GM19395 (cell line): ENCODE results near the gene DEK.
"Not testable (repeated sequence)": the region's sequence is repeated elsewhere in the genome, so short reads cannot be mapped to it uniquely, and the experiment has no call there.

ENCODE experiments used
- ATAC-seq: cut with Tn5 transposase; IDR thresholded peaks from one replicate; pipeline ENCODE4 v1.9.1; 2021; ENCODE audit warnings: mild to moderate bottlenecking, moderate library complexity; ENCODE audit not compliant: unreplicated experiment

Gene DEK

GRCh38 chr6:18207949-18208348 is 56.4 kb downstream of the DEK start:
- ATAC-seq: no peak

GRCh38 chr6:18207438-18207837 is 56.9 kb downstream of the DEK start:
- no peak for ATAC-seq

GRCh38 chr6:18206591-18206990 is 57.7 kb downstream of the DEK start:
- ATAC-seq: no peak

GRCh38 chr6:18204691-18205090 is 59.6 kb downstream of the DEK start:
- no peak for ATAC-seq

- no peak for ATAC-seq
These were observed 60.5 kb downstream of the DEK start for GRCh38 chr6:18203786-18204185.

- ATAC-seq: no peak
These were observed 72.3 kb downstream of the DEK start for GRCh38 chr6:18192026-18192425.

- ATAC-seq: no peak
These were observed 75.1 kb downstream of the DEK start for GRCh38 chr6:18189196-18189595.

GRCh38 chr6:18187701-18188100 is 76.6 kb downstream of the DEK start:
- no peak for ATAC-seq

GRCh38 chr6:18186540-18187250 is 77.6 kb downstream of the DEK start:
- peak; percentile 41 for ATAC-seq

- ATAC-seq: peak; percentile 59
These were observed 78.3 kb downstream of the DEK start for GRCh38 chr6:18186033-18186432.

- no peak for ATAC-seq
These were observed 78.7 kb downstream of the DEK start for GRCh38 chr6:18185624-18186023.

GRCh38 chr6:18183766-18184165 is 80.6 kb downstream of the DEK start:
- ATAC-seq: no peak

- ATAC-seq: no peak
These were observed 81.8 kb downstream of the DEK start for GRCh38 chr6:18182568-18182967.

- no peak for ATAC-seq
These were observed 84.5 kb downstream of the DEK start for GRCh38 chr6:18179770-18180356.

- ATAC-seq: no peak
These were observed 85.2 kb downstream of the DEK start for GRCh38 chr6:18178960-18179615.

GRCh38 chr6:18177286-18177965 is 86.9 kb downstream of the DEK start:
- no peak for ATAC-seq

- not testable (repeated sequence) for ATAC-seq
These were observed 88.1 kb downstream of the DEK start for GRCh38 chr6:18176198-18176597.
